Measurements from ENCODE around the gene LPCAT3. TPM values are rescaled to one million over a fixed set of nuclear protein-coding genes. Genes with fewer than 3 reads are reported as not detected.
A peak's percentile ranks its signal among the peaks of the same experiment; 100 is the strongest.

LPCAT3 gene
- total and polyA plus RNA-seq, 2 of the 13 experiments (the other 11 are each of a cell fraction or from before 2014, with no cell fraction given): 44.5 to 64.3 TPM

DNA sequence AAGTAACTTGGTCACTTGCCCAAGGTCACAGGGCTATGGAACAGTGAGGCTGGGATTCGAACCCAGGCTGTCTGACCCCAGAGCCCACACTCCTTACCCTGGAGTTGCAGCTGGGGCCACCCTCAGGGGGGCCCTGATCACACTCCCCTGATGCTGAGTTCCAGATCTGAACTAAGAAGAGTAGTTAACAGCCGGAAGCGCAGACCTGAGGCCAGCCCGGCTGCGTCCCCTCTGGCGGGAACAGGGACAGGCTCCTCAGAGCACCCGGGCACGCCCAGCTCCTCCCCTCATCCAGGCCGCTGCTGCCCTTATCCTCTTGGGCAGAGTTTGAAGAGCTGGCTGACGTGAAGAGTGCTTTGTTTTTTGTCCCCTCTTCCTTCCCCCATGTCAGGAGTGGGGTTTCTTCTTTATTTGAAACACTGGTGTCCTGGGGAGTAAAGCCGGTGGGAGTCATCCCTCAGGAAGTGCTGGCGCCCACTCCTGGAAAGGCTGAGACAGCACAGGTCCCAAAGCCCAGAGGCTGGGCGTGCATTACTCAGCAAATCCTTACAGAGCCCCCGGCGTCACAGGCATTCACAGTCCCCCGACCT is 56.5 kb downstream of the LPCAT3 start (continued):
- TF ChIP-seq POGK (CRISPR knock-in tag; conservative IDR thresholded peaks at IDR 0.05) (peak; percentile 45; the same call in 1 of the 2 replicates), RAD21 (CRISPR knock-in tag; IDR thresholded peaks at IDR 0.05) (0 out of 2 replicates have a peak, but pooled peaks have one; percentile 62), ZNF121 (CRISPR knock-in tag; IDR thresholded peaks at IDR 0.05) (no peak), GABPB1 (CRISPR knock-in tag; IDR thresholded peaks at IDR 0.05) (peak; percentile 72), RFXANK (CRISPR knock-in tag; IDR thresholded peaks at IDR 0.05) (no peak), JUN (CRISPR knock-in tag; IDR thresholded peaks at IDR 0.05) (no peak), ATF6 (CRISPR knock-in tag; conservative IDR thresholded peaks at IDR 0.05) (0 out of 2 replicates have a peak, but pooled peaks have one; percentile 22), ELF3 (CRISPR knock-in tag; IDR thresholded peaks at IDR 0.05) (0 out of 2 replicates have a peak, but pooled peaks have one; percentile 43), GABPA (IDR thresholded peaks at IDR 0.05; ENCODE audit: low read depth, low read length) (peak; percentile 13; the same call in 1 of the 2 replicates), GABPA (CRISPR knock-in tag; IDR thresholded peaks at IDR 0.05; ENCODE audit: low read depth) (peak; percentile 80), PRDM10 (CRISPR knock-in tag; IDR thresholded peaks at IDR 0.05; ENCODE audit: low read depth) (no peak), RFXAP (CRISPR knock-in tag; IDR thresholded peaks at IDR 0.05; ENCODE audit: borderline replicate concordance) (0 out of 2 replicates have a peak, but pooled peaks have one; percentile 20), ZNF619 (CRISPR knock-in tag; IDR thresholded peaks at IDR 0.05) (no peak), FLYWCH1 (CRISPR knock-in tag; IDR thresholded peaks at IDR 0.05) (no peak), KDM2A (CRISPR knock-in tag; IDR thresholded peaks at IDR 0.05; ENCODE audit: borderline replicate concordance, low read depth) (peak; percentile 57; the same call in 1 of the 2 replicates), POLR2A (IDR thresholded peaks at IDR 0.05; ENCODE audit: insufficient read depth in 1 of 2, low read depth in 2 of 2, low read length in 2 of 2) (0 out of 4 replicates have a peak, but pooled peaks of 1 of the 2 experiments have one; percentile 46), FOXP4 (CRISPR knock-in tag; IDR thresholded peaks at IDR 0.05) (no peak), ZFP37 (CRISPR knock-in tag; IDR thresholded peaks at IDR 0.05; ENCODE audit: borderline replicate concordance) (0 out of 2 replicates have a peak, but pooled peaks have one; percentile 32), ZNF501 (CRISPR knock-in tag; IDR thresholded peaks at IDR 0.05) (peak; percentile 44; the same call in 1 of the 2 replicates)
- TF ChIP-seq, protein P1, sequence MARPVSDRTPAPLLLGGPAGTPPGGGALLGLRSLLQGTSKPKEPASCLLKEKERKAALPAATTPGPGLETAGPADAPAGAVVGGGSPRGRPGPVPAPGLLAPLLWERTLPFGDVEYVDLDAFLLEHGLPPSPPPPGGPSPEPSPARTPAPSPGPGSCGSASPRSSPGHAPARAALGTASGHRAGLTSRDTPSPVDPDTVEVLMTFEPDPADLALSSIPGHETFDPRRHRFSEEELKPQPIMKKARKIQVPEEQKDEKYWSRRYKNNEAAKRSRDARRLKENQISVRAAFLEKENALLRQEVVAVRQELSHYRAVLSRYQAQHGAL (CRISPR knock-in tag; IDR thresholded peaks at IDR 0.05; ENCODE audit: not compliant biosample characterization): no peak

All from HepG2 (cell line).